Measurements from ENCODE around the gene MORF4L1.
"Not testable (repeated sequence)": the region's sequence is repeated elsewhere in the genome, so short reads cannot be mapped to it uniquely, and the experiment has no call there.

The MORF4L1 gene

GRCh38 chr15:78902281-78903032 lies 29.8 kb downstream of the MORF4L1 start:
- DNase-seq, result not testable (repeated sequence)

DNA sequence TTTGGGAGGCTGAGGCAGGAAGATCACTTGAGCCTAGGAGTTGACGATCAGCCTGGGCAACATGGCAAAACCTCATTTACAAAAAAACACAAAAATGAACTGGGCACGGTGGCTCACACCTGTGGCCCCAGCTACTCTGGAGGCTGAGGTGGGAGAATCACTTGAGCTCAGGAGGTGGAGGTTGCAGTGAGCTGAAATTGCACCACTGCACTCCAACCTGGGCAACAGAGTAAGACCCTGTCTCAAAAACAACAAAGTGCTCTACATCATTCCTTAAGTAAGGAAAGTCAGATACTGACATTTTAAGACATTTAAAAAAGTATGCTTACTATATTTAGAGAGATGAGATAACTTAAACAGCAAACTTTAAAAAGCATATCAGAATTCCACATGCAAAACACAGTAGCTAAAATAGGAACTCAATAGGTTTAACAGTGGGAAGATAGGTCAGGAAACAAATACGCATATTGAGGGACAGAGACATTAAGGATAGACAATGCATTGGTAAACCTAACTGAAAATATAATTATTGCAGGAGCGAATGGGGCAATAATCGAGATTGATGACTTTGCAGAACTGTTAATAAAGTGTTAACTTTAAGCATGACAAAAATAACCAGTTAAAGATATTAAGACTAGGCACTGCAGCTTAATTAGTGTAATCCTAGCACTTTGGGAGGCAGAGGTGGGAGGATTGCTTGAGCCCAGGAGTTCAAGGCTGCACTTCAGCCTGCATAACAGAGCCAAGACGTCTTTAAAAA lies 32.1 kb downstream of the MORF4L1 start:
- DNase-seq, result no peak

DNA sequence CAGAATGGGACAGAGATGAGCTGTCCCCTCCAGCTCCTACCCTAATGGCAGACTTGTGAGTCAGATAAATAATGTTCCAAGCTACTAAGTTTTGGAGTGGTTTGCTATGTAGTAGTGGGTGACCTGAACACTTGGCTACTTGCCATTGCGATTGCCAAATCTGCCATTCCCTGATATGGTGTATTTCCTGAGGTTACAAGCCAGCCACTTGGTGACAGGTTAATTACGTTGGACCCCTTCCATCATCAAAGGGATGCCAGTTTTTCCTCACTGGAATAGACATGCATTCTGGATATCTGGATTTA lies 33.6 kb downstream of the MORF4L1 start:
- no peak for DNase-seq

DNA sequence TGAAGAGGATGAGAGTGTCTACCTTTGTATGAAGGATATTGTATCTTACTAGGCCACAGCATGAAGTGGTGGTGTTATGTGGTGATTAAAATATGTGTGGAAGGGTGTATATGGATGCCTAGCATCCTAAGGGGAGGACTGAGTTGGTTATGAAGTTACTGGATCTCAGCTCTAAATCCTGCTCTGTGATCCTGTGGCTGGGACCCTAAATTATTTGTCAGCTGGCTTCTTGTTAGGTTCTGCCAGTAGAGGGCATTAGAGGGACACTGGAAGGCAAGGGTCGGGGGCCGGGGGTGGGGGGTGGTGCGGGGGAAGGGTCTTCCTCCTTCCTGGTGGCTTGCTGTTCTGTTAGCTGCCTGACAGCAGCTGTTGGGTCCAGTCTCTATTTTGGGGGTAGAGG lies 34.9 kb downstream of the MORF4L1 start:
- no peak for DNase-seq

- DNase-seq, result no peak
These were observed 36.5 kb downstream of the MORF4L1 start for GRCh38 chr15:78909160-78909695.

DNA sequence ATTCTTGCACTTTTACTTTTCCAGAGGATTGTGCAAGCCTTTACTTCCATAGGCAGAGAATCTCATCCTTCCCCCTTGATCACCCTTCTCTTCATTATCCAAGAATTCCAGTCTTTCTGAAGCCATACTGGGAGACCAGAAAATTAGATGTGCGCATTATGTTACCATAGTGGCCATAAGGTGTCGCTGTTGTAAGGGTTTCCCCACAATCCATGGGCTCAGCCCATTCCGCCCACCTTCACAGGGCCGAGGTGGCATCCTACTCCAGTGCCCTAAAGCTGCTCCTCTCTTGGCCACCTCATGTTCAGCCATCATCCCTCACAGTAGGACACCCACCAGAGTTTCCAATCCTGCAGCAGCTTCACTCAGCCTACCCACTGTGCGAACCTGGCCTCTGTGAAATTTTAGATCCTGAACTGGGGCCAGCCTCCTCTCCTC lies 37.1 kb downstream of the MORF4L1 start:
- no peak for DNase-seq

DNA sequence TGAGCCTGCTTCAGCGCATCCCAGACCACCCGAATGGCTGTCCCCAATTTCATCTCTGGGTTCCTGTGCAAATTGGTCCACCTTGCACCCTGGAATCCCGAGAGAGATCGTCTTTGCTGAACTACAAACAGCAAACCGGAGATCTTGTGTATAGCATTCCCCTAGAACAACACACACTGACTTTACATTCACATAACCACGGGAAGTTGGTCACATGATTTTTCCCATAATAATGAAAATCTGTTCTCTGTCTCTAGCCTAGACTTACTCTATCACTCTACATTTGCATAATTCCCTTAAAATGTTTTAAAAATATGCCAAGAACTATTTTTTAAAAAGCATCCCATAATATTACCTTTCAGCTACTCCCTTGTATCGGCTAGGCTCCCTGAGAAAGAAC lies 37.6 kb downstream of the MORF4L1 start:
- no peak for DNase-seq

- DNase-seq, result no peak
These were observed 39.6 kb downstream of the MORF4L1 start for GRCh38 chr15:78912316-78912715.

DNA sequence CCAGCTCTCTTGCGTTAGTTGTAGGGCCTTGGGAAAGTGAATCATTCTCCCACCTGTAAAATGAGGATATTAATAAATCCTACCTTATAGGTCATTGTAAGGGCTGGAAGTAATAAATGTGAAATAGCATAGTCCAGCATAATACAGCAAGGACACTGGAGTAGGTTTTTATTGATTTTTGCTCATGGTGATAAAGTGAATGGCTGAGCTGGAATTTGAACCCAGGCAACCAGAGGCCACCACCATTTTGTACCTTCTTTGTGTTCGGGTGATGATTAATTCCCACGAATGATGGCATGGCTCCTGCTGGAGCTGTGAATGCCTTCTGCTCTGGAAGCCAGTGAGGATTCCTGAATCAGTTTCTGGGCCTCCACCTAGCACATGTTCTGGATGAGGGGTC lies 40.3 kb downstream of the MORF4L1 start:
- no peak for DNase-seq

DNA sequence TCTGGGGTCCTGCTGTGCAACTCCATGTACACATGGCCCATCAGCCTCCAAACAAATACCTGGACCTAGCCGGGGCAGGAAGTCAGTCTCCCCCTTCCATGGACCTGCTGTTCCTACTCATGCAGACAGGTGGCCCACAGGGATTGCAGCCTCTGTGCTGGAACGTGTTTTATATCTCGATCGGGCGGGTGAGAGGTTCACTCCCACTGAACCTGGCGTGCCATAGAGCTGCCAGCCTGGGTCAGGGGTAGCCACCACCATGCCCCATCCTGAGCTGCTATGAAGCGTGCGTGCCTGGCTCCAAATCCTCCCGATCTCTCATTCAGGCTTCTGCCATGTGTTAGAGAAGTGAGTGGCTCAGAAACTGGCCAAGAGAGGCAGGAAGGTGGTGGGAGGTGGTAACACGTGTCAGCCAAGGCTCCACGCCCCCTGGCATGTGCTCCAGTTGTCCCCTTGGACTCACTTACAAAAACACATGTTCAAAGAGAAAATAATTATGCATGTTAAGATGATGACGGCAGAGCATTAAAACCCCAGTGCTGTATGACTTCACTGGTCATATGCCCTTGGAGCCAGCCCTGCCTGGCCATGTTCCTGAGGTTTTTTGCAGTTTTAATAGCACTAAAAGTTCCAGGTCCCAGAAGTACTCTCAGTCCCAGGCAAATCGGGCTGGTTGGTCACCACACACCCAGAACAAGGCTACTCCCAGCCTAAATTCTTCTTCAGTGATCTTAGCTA lies 41.5 kb downstream of the MORF4L1 start:
- DNase-seq, result no peak

DNA sequence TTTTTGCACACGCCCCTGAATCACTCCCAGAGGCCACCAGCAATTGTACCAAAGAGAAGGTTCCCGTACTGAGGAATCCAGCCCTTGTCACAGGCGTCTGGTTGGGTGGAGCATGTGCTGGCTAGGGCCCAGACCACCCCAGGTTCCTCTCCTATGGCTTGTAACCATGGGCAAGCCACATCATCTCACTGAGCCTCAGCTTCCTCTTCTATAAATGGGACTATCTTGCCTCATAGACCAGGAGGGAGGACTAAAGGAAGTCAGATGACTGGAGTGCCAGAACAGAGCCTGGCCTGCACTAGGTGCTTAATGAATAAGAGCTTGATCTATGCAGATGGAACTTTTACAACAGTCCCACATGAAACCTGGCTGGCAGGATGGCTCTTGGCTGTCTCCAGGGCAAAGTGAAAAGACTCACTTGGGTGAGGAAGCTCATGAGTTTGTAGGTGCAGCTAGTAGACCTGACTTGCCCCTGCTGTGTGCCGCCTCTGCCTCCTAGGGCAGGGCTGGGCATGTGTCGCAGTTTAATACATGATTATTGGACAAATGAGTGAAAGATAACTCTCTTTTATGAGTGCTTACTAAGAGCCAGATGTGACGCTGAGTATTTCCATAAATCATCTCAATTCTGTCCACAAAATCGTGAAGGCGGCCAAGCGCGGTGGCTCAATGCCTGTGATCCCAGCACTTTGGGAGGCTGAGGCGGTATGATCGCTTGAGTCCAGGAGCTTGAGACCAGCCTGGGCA lies 42.8 kb downstream of the MORF4L1 start:
- no peak for DNase-seq

DNA sequence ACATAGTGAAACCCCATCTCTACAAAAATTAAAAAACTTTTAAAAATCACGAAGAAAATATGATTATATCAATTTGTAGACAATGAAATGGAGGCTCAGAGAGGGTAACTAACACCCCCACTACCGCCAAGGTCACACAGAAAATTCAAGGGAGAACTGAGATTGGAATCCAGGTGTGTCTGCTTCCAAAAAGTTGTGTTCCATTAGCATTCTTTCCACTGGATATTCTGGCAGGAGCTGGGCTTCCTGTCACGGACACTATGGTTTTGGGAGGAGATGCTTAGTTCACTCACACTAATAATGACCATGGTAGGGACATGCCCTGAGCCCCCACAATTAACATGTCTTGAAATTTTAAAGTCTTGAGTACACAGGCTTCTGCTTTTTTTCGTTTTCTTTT lies 43.4 kb downstream of the MORF4L1 start:
- no peak for DNase-seq

- DNase-seq, result no peak
These were observed 45.2 kb downstream of the MORF4L1 start for GRCh38 chr15:78917888-78918287.

DNA sequence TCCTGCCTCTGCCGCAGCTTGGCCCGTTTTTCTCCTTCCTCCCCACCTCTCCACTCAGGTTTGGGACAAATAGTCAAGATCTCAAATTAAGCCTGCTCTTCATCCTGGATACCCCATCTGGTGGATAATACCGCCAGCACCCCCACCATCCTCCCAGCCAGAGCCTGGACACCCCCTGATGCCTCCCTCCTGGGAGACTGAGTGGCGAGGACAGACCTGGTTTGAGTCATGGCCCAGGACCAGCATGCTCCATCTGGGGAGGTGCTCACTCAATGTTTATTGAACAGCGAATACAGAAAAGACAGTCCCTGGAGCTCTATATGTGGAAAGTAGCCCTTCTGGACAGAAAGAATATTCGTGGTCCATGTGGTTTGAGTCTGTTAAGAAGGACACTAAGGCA lies 48.8 kb downstream of the MORF4L1 start:
- DNase-seq, result no peak

DNA sequence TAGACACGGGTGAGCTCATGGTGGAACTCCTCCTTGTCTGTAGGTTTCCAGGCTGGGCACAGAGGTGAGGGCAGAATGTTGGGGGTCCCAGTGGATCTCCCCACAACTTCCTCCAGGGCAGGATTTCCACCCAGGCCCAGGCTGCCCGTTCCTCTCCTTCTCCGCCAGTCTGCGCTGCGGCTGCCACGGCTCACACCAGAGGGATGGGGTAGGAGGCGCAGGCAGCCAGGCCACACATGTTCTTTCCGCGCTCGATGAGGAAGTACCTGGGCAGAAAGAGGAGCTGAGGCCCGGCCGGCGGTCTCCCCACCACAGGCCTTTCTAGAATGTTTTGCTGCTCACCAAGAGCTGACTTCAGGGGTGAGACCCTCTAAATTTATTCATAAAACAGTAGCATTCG lies 49.2 kb downstream of the MORF4L1 start:
- no peak for DNase-seq

DNA sequence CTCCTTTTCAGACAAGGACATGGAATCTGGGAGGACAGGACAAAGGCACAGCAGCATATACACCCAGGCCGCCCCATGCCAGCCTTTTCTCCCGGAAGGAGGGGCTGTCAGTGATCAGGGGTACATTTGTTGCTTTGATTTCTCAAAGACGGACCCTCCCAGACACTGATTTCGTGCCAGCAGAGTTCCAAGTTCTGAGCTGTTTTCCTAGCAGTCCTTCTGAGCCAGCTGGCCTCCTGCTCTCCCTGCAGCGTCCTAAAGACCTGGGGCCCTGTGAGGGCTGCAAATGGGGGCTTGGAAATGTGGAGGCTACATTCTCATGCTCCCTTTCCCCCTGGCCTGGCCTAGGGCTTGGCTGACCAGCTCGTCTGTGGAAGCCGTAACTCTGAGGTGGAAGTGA lies 49.8 kb downstream of the MORF4L1 start:
- DNase-seq, result no peak

GRCh38 chr15:78923015-78923414 lies 50.3 kb downstream of the MORF4L1 start:
- DNase-seq, result no peak

DNA sequence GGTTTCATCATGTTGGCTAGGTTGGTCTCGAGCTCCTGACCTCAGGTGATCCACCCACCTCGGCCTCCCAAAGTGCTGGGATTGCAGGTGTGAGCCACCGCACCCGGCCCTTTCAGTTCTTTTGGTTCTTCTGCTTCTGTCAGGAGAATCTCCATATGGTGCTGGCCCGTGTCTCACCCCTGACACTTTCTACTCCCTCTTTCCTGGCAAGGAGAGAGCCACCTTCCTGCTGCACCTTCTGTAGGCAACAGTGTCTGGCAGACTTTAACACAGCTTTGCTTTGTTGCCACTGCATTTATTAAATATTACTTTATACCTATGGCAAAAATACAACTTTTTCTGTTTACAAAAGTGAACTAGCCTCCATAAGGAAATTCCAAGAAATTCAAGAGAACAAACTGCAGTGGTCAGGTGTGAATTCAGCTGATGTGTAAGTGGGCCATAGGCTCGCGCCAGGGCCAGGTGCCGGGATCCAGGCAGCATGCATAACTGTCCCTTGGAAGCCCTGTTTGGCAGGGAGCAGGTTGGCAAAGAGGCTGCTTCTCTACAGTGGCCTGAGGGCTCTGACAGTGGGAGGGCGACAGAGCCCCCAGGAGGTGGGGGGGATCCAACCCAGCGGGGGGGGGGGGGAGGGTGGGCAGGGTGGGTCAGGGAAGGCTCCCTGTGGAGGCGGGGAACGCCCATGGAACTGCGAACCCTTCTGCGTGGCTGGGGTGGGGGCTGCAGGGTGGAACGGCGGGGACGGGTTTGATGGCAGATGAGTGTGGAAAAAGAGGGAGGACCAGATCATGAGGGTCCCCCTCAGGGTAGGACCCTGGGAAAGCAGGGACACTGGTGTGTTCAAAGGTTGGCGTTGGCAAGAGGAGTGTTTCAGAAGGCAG lies 51.0 kb downstream of the MORF4L1 start:
- DNase-seq, result no peak

DNA sequence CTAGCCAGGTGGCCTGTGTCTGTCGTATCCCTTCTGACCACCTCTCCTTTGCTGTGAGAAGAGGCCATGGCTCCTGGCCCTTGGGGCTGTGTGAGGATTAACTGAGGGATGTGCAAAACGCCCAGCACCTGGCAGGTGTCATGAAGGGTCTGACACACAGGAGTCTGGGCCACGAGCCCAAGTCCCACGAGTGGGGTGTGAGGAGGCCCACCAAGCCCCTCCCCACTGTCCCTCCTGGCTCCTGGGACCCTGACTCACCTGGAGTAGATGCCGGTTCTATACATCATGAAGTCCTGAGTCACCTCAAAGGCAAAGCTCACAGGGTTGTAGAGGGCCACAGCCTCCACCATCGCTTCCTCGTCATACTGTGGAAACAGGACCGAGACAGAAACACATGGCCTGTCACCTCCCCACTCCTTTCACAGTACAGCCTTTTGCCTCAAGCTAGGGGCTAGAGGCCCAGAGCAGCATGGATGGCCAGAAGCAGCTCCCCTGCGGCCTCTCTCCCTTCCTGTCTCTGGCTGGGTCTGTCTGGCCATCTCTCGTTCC lies 52.5 kb downstream of the MORF4L1 start:
- DNase-seq, result no peak

- DNase-seq, result no peak
These were observed 53.5 kb downstream of the MORF4L1 start for GRCh38 chr15:78925956-78926743.

Data from effector CD8-positive, alpha-beta T cell (primary cell).